ENCODE data around the gene RUBCN.
"Not testable (repeated sequence)": the region's sequence is repeated elsewhere in the genome, so short reads cannot be mapped to it uniquely, and the experiment has no call there.

DNA sequence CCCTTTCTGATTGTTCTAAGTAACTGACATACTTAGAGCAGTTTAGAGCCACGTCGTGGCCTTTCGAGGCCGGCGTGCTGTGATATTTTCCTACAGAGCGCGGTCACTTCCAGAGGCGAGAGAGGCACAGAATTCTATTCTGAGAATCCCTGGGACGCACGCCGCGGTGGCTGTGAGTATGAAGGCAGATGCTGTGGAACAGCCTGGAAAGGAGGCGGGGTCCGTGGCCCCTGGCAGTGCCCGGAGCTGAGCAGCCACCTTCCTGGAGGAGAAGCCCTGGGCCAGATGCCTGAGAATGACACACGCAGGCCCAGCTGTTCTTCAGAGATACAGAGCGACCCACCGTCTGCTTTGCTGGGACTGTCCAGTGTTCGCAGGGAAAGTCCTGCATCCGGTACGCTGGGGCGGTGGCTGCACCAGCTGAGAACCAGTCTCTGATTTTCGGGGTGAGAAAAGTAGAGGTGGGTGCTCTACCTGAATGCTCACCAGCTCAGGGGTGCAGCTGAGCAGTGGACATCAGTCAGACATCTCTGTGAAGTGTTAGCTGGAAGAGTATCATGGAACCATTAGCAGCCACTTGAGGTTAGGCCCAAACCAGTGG is 75.4 kb downstream of the RUBCN start:
- TF ChIP-seq, protein P1, sequence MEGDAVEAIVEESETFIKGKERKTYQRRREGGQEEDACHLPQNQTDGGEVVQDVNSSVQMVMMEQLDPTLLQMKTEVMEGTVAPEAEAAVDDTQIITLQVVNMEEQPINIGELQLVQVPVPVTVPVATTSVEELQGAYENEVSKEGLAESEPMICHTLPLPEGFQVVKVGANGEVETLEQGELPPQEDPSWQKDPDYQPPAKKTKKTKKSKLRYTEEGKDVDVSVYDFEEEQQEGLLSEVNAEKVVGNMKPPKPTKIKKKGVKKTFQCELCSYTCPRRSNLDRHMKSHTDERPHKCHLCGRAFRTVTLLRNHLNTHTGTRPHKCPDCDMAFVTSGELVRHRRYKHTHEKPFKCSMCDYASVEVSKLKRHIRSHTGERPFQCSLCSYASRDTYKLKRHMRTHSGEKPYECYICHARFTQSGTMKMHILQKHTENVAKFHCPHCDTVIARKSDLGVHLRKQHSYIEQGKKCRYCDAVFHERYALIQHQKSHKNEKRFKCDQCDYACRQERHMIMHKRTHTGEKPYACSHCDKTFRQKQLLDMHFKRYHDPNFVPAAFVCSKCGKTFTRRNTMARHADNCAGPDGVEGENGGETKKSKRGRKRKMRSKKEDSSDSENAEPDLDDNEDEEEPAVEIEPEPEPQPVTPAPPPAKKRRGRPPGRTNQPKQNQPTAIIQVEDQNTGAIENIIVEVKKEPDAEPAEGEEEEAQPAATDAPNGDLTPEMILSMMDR (IDR thresholded peaks at IDR 0.05), result not testable (repeated sequence)
- not testable (repeated sequence) for TF ChIP-seq POLR2A (IDR thresholded peaks at IDR 0.05; ENCODE audit: low read depth); POLR2AphosphoS5 (IDR thresholded peaks at IDR 0.05)

Measured in esophagus muscularis mucosa (tissue), 3 donors.